Stimulated activated CD8-positive, alpha-beta memory T cell treated with anti-CD3 and anti-CD28 coated beads, Interleukin-12 subunit alpha, Interleukin-12 subunit beta, amount 100 ng/mL, for 24 hours (primary cell): ENCODE data around the gene ATP5MG.
A peak's percentile ranks its signal among the peaks of the same experiment; 100 is the strongest.
"Not testable (repeated sequence)": the region's sequence is repeated elsewhere in the genome, so short reads cannot be mapped to it uniquely, and the experiment has no call there.

Source experiments
- DNase-seq: peaks from one replicate; pipeline ENCODE4 v3.0.0-alpha.2; 2020; ENCODE audit errors: extremely low read depth

ATP5MG gene, protein sequence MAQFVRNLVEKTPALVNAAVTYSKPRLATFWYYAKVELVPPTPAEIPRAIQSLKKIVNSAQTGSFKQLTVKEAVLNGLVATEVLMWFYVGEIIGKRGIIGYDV

DNA sequence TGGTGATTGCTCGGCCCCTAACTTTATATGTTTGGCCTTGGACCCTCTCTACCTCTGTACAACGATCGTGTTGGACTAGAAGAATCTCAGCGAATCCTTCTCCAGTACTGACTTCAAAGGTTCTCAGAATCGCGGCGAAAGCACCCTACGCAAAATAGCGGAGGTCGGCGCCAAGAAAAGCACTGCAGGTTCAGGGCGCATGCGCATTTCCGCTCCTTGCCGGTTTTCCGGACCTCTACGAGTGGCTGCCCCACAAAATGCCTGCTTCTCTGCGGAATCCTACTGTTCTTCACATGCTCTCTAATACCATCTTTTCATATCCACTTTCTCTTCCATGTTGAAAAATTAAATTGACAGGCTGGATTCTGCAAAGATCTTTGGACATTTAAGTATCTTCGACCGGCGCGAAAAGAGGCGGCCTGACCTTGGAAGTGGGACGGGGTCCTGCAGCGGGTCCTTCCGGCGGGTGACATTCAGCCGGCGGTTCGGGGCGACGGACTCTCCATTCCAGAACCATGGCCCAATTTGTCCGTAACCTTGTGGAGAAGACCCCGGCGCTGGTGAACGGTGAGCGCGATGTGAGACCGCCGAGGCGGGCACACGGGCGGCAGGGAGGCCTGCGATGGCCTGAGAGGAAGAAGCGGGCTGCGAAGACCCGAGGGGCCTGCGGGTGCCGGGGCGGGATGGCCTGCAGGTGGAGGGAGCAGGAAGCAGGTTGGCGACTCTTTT is at the start of gene ATP5MG:
TSS of gene ATP5MG (plus strand) at position 456 of the 729 bp plus-strand sequence. CDS start at position 516, 60 bp downstream.
- DNase-seq = peak; percentile 80

GRCh38 chr11:118353084-118353710 is 48.2 kb upstream of the ATP5MG start:
- no peak for DNase-seq

DNA sequence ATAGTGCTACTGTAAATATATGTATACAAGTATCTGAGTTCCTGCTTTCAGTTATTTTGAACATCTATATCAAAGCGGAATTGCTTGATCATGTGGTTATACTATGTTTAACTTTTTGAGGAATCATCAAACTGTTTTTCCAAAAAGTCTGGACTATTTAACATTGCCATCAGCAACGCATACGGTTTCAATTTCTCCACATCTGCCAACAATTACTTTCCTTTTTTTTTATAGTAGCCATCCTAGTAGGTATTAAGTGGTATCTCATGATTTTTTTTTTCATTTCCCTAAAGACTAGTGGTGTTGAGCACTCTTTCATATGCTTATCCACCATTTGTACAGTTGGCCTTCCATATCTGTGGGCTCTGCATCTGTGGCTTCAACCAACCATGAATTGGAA is 43.3 kb upstream of the ATP5MG start:
- no peak for DNase-seq

- peak; percentile 96 for DNase-seq
Measured at GRCh38 chr11:118359295-118359958, 42.0 kb upstream of the ATP5MG start, which contains the start of gene UBE4A. Gene UBE4A (plus strand): TSS chr11:118359600. CDS start chr11:118365081, 5,481 bp downstream.

DNA sequence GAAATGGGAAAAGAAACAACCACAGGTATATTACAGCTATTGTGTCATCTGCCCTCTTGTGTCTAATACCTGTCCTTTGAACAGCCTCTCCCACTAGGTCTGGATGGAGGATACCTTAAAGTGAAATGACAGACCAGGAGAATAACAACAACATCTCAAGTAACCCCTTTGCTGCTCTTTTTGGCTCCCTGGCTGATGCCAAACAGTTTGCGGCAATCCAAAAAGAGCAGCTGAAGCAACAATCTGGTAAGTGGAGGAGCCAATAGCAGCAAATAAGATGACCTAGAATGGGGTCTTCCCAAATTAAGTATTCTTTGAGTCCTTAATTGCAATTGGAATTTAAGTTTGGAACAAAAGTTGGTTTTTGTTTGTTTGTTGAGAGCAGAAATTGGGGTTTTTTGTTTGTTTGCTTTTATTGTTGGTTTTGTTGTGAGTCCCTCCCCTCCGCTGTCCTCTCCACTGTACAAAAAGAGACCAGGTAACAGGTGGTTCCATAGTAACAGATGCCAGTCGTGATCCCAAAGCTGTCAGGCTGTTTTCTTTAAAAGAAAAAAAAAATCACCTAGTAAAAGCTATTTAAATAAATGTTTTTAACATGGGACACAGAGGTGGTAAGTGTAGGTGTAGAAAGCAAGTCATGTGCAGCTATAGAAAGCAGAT is 36.3 kb upstream of the ATP5MG start:
- DNase-seq = no peak

- DNase-seq = no peak
Measured at GRCh38 chr11:118366287-118366686, 35.1 kb upstream of the ATP5MG start.

DNA sequence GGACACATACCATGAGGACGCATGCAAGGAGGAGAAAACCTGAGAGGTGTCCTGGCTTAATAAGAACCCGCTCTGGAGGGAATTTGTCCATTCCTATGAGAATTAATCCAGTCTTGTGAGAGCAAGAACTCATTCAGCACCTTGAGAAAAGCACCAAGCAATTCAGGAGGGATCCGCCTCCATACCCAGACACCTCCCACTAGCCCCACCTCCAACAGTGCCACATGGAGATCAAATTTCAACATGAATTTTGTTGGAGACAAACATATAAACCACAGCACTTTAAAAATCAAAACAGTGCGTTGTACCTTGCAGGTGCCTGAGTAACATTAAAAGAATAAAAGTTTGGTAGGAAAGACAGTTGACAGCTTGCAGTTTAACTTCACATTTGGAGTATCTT is 30.6 kb upstream of the ATP5MG start:
- no peak for DNase-seq

GRCh38 chr11:118373263-118373662 is 28.1 kb upstream of the ATP5MG start:
- DNase-seq = no peak

DNA sequence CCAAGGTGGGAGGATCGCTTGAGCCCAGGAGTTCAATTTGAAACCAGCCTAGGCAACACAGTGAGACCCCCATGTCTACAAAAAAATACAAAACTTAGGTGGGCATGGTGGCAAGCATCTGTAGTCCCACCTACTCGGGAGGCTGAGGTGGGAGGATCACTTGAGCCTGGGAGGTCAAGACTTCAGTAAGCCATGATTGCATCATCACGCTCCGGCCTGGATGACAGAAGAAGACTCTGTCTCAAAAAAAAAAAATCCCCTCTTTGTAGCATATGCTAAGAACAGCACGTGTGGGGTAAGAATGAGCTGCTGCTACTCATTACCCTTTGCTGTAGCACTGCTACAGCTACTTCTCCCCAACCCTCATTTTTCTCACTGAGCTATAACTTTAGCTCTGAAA is 27.5 kb upstream of the ATP5MG start:
- no peak for DNase-seq

DNA sequence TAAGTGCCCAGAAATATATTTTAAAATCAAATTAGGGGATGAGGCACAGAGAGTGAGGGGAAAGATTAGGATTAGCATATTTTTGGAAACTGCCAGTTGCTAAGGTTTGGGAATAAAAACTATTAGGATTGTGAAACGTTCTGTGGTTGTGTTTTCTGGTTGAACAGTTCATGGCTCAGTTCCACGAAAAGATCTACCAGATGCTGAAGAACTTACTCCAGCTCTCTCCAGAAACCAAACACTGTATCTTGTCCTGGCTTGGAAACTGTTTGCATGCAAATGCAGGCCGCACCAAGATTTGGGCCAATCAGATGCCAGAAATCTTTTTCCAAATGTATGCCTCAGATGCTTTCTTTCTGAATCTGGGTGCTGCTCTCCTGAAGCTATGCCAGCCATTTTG is 26.7 kb upstream of the ATP5MG start:
- DNase-seq = no peak

DNA sequence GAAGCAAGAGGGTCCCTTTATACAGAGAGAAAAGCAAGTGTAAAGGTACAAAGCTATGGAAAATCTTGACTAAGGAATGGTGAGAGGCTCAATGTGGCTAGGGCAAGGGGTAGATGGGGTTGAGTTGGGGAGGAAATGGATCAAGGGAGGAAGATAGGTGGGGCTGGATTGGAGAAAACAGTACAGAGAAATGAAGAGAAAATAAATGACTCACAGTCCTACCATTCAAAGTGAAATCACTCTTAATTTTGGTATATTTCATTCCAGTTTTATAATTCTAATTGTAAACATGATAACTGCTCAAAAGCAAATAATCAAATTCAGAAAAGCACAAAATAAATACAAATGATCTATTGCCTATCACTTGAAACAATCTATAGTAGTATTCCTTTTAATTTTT is 25.4 kb upstream of the ATP5MG start:
- no peak for DNase-seq

DNA sequence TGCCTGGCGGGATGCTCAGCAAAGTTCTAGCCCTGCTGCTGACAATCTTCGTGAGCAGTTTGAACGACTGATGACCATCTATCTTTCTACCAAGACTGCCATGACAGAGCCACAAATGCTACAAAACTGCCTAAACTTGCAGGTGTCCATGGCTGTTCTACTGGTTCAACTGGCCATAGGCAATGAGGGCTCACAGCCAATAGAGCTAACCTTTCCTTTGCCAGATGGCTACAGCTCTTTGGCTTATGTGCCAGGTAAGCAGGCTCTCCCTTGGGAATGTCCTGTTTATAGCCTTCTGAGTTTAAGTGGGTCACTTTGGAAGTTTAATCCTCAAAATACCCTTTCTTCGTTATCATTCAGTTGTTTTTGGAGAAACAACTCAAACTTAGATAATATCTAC is 21.9 kb upstream of the ATP5MG start:
- DNase-seq = no peak

DNA sequence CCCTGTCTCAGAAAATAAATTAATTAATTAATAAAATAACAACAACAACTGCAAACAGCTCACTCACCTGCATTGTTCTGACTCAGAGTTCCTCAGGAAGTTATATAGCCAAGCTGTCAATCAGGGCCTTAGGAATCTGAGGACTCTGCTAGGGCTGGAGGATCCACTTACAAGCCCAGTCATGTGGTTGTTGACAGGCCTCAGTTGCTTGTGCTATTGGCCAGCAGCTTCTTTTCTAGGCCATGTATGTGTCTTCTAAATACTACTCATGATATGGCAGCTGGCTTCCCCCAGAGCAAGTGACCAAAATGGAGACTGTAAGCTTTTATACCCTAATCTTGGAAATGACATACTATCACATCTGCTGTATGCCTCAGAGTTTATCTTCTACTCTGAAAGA is 20.8 kb upstream of the ATP5MG start:
- DNase-seq = no peak

- no peak for DNase-seq
Measured at GRCh38 chr11:118382954-118383353, 18.5 kb upstream of the ATP5MG start.

- no peak for DNase-seq
Measured at GRCh38 chr11:118383657-118384056, 17.7 kb upstream of the ATP5MG start.

DNA sequence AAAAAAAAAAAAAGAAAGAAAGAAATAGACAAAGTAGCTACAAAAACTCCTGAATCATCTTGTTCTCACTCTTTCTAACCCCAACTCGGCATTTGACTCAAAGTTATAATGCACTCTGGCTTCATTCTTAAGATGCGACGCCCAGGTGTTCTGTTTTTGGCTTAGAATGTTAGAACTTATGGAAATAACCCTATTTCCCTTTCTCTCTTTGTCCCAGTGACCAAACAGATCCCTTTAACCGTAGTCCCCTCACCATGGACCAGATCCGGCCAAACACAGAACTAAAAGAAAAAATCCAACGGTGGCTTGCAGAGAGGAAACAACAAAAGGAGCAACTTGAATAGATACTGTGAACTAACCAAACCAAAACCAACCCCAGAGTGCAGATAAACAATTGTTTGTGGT is 5.3 kb upstream of the ATP5MG start:
- DNase-seq = no peak

GRCh38 chr11:118397448-118397847 is 4.0 kb upstream of the ATP5MG start:
- DNase-seq = no peak

DNA sequence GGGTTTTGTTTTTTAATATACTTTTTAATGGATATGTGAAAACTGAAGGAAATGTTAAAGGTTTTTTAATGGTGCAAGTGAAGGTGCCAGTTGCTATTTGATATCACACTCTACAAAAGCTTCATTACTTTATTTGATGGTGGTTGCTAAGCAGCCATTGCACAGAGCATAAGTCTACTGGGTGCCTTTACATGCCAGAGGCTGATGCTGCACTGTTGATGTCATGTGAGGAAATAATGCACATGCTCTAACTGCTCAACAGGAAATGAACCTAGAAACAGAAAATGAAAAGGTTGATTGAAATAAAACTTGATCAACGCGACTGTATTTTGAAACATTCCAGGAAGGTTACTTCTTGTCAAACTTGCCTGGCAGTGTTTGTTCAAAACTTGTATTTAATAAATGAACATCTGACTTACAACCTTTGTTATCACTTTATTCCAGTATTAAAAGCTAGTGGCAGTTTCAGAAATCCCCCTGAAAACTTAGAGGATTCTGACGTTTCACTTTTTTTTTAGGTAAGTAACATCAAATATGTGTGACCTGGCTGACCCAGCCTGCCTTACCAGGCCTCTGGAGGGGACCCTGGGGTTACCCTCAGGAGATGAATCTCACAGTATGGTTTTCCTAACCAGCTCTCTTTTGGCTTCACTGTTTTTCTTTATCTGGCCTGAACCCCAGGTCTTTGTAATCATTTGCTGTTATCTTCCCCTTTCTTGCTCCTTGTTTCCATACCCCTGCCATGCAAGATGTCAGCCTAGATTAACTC is 2.4 kb upstream of the ATP5MG start:
- DNase-seq = no peak

- no peak for DNase-seq
Measured at GRCh38 chr11:118401880-118402590, 629 bp downstream of the ATP5MG start.

- not testable (repeated sequence) for DNase-seq
Measured at GRCh38 chr11:118402594-118402993, 1.2 kb downstream of the ATP5MG start.
